HUDEP-2 (cell line): ENCODE data around the gene KIF3C.
"Not testable (repeated sequence)": the region's sequence is repeated elsewhere in the genome, so short reads cannot be mapped to it uniquely, and the experiment has no call there.

ENCODE experiments used
- DNase-seq, 76 experiments: peaks; one replicate each; lab custom pipeline; 2025; ENCODE audit not compliant: unreplicated experiment in 76 of 76; lab: John Stamatoyannopoulos, UW

KIF3C gene

GRCh38 chr2:25920786-25921415 lies 61.4 kb downstream of the KIF3C start:
- no peak for DNase-seq

GRCh38 chr2:25920336-25920735 lies 62.0 kb downstream of the KIF3C start:
- DNase-seq, result no peak

GRCh38 chr2:25917832-25918231 lies 64.5 kb downstream of the KIF3C start:
- no peak for DNase-seq

- not testable (repeated sequence) for DNase-seq
These were observed 64.9 kb downstream of the KIF3C start for GRCh38 chr2:25917411-25917810.

GRCh38 chr2:25915944-25916772 lies 66.1 kb downstream of the KIF3C start:
- DNase-seq, result peak in 1 of 76 experiments; percentile 5

GRCh38 chr2:25915411-25915810 lies 66.9 kb downstream of the KIF3C start:
- DNase-seq, result not testable (repeated sequence)

GRCh38 chr2:25913696-25913973 lies 68.7 kb downstream of the KIF3C start:
- not testable (repeated sequence) for DNase-seq

GRCh38 chr2:25912851-25913695 lies 69.2 kb downstream of the KIF3C start:
- no peak for DNase-seq

- DNase-seq, result not testable (repeated sequence)
These were observed 72.7 kb downstream of the KIF3C start for GRCh38 chr2:25909574-25909973.

GRCh38 chr2:25905126-25905525 lies 77.2 kb downstream of the KIF3C start:
- DNase-seq, result no peak

- peak in 1 of 76 experiments; percentile 8 for DNase-seq
These were observed 79.0 kb downstream of the KIF3C start for GRCh38 chr2:25903216-25903776.

GRCh38 chr2:25899404-25899970 lies 82.8 kb downstream of the KIF3C start:
- no peak for DNase-seq

GRCh38 chr2:25897506-25897905 lies 84.8 kb downstream of the KIF3C start:
- no peak for DNase-seq

- not testable (repeated sequence) for DNase-seq
These were observed 86.0 kb downstream of the KIF3C start for GRCh38 chr2:25896308-25896707.

- no peak for DNase-seq
These were observed 86.7 kb downstream of the KIF3C start for GRCh38 chr2:25895610-25896009.

- DNase-seq, result no peak
These were observed 87.3 kb downstream of the KIF3C start for GRCh38 chr2:25895018-25895417.

- DNase-seq, result no peak
These were observed 88.0 kb downstream of the KIF3C start for GRCh38 chr2:25894135-25894830.

- DNase-seq, result no peak
These were observed 90.6 kb downstream of the KIF3C start for GRCh38 chr2:25891672-25892071.

- DNase-seq, result no peak
These were observed 94.6 kb downstream of the KIF3C start for GRCh38 chr2:25887624-25888242.

- DNase-seq, result no peak
These were observed 96.4 kb downstream of the KIF3C start for GRCh38 chr2:25885933-25886332.
